GM19043 (cell line): ENCODE results near the gene UBTD1.
"Not testable (repeated sequence)": the region's sequence is repeated elsewhere in the genome, so short reads cannot be mapped to it uniquely, and the experiment has no call there.

Source experiments
- ATAC-seq: cut with Tn5 transposase; IDR thresholded peaks from one replicate; pipeline ENCODE4 v1.9.1; 2021; ENCODE audit warnings: low read depth; ENCODE audit not compliant: unreplicated experiment

The UBTD1 gene

DNA sequence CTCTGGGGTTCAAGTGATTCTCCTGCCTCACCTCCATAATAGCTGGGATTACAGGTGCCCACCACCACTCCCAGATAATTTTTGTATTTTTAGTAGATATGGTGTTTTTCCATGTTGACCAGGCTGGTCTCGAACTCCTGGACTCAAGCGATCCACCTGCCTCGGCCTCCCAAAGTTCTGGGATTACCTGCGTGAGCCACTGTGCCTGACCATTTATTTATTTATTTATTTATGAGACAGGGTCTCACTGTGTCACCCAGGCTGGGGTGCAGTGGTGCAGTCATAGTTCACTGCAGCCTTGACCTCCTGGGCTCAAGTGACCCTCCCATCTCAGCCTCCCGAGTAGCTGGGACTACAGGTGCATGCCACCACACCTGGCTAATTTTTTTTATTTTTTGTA lies 55.6 kb downstream of the UBTD1 start:
- ATAC-seq, result not testable (repeated sequence)

DNA sequence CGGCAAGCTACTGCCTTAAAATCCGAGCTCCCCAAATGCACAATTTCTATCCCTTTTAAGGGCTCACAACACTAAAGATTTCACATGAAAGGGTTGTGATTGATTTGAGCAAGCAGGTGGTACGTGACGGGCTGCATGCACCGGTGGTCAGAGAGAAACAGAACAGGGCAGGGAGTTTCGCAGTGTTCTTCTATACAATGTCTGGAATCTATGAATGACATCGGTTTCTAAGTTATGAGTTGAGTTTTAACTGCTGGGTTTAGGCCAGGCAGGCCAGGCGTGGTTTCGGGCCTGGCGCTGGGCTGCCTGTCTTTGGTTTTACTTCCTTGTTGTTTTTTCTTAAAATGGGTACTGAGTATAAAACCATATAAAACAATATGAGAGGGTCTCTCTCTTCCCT lies 56.8 kb downstream of the UBTD1 start:
- not testable (repeated sequence) for ATAC-seq

DNA sequence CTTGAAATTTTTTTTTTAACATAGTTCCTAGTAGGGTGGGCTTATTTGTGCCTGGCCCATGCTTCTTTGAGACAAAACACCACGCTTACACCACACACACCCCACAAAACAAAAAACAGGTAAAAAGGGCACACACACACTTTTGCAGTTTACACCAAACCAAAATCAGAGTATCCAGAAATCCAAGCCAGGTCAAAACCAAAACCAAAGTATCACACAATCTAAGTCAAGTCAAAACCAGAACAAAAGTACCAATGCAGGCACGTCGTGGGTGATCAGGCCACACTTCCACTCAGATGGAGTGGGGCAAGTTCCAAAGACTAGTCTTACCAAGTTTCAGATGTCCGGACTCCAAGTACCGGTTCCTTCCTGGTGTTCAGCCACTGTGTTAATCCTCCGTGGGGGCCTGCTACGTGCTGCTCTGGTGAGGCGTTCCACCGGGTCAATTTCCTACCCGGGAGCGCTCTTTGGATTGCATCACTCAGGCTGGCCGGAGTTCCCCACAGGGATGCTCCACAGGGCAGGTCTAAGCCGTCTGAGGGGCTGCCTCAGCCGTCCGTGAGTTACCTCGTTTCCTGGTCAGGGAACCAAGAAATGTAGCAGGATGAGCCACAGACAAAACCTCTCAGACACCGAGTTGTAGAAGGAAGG lies 62.1 kb downstream of the UBTD1 start:
- ATAC-seq, result not testable (repeated sequence)

DNA sequence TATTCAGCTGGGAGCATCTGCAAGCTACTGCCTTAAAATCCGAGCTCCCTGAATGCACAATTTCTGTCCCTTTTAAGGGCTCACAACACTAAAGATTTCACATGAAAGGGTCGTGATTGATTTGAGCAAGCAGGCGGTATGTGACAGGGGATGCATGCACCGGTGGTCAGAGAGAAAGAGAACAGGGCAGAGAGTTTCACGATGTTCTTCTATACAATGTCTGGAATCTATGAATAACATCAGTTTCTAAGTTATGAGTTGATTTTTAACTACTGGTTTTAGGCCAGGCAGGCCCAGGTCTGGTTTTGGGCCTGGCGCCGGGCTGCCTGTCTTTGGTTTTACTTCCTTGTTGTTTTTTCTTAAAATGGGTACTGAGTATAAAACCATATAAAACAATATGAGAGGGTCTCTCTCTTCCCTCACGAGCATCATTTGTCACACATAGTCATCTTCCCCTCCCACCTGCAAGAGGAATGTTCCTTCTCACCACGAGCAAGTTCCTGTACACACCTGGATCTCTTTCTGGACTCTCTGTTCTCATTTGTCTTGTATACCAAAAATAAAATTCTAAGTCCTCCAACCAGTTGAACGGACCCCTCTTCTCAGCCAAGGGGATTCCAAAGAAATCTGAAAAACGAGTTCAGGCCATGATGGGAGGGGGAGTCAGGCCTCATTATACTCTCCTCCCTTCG lies 62.8 kb downstream of the UBTD1 start:
- not testable (repeated sequence) for ATAC-seq

DNA sequence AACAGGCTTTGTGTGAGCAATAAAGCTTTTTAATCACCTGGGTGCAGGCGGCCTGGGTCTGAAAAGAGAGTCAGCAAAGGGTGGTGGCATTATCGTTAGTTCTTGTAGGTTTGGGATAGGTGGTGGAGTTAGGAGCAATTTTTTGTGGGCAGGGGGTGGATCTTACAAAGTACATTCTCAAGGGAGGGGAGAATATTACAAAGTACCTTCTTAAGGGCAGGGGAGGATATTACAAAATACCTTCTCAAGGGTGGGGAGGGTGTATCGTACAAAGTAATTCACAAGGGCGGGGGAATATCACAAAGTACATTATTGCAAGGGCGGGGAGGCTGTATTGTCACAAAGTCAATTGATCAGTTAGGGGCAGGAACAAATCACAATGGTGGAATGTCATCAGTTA lies 63.6 kb downstream of the UBTD1 start:
- ATAC-seq, result not testable (repeated sequence)

DNA sequence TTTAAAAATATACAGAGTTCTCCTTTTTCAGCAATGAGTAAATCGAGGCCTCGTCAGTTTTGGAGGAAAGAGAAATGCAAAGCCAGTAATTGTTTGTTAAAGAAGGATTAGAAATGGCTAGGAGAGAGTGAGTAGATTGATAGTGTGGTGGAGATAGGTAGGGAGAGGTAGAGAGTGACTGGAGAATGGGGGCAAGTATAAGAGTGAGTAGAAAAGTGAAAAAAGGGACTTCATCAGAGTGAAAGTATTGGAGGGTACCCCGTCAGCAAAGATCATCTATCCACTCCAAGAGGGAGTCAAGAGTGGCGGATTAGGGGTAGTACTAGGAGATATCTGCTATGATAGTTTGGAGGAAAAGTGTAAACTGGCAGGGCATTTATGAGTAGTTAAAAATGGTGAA lies 64.6 kb downstream of the UBTD1 start:
- no peak for ATAC-seq

DNA sequence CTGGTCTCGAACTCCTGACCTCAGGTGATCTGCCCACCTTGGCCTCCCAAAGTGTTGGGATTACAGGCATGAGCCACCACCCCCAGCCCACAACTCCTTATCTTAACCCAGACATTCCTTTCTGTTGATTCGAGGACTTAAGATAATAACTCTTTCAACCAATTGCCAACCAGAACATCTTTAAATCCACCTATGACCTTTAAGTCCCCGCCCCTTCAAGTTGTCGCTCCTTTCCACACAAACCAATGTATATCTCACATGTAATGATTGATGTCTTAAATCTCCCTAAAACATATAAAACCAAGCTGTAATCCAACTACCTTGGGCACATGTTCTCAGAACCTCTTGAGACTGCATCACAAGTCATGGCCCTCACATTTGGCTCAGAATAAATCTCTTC lies 66.1 kb downstream of the UBTD1 start:
- no peak for ATAC-seq

DNA sequence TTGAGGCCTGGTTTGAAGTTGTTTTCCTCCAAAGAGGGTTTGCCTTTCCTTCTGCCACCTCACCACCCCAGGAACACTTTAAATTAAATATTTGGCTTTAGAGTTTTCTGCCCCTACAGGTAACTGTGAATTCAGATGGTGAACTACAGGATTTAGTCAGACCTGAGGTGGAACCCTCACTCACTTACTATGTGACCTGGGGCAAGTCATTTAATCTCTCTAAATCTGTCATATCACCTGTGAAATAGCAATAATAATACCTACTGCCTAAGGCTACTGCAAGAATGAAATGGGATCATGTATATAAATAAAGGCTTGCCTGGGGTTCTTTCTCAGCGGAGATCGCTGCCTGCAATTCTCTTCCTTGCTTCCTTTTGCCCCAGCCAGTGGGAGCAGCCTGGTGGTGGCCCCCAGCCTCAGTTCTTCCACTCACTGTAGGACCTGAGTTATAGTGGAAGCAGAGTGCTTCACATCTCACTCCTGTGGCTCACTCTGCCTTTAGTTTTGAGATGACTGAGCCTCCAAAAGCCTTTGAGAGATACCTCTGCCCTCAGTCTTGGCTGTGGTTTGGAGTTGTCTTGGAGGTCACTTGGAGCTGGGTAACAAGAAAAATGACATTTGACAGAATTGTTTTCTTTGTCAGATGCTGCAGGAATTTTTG lies 67.7 kb downstream of the UBTD1 start:
- no peak for ATAC-seq

DNA sequence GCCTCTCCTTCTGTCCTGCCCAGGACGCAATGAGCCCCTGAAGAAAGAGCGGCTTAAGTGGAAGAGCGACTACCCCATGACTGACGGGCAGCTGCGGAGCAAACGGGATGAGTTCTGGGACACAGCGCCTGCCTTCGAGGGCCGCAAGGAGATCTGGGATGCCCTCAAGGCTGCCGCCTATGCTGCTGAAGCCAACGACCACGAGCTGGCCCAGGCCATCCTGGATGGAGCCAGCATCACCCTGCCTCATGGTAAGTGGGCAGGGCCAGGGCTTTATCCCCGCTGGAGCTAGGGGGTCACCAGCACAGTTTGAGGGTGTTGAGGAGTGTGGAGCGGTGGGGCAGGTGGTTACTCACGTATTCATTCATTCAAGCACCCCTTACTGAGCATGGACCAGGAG lies 69.2 kb downstream of the UBTD1 start:
- ATAC-seq, result no peak

DNA sequence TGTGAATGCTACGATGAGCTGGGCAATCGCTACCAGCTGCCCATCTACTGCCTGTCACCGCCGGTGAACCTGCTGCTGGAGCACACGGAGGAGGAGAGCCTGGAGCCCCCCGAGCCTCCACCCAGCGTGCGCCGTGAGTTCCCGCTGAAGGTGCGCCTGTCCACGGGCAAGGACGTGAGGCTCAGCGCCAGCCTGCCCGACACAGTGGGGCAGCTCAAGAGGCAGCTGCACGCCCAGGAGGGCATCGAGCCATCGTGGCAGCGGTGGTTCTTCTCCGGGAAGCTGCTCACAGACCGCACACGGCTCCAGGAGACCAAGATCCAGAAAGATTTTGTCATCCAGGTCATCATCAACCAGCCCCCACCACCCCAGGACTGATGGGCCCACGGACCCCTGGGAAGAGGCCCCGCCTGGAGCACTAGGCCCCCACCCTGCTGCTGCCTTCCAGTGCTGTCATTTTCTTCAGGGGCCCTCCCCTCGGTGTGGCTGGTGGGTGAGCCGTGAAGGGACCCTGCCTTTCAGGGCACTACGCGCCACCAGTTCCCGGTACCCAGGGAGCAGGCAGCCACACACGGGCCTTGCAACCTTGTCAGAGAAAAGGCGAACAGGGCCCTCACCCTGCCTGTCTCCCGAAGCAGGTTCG lies 71.5 kb downstream of the UBTD1 start:
- no peak for ATAC-seq

DNA sequence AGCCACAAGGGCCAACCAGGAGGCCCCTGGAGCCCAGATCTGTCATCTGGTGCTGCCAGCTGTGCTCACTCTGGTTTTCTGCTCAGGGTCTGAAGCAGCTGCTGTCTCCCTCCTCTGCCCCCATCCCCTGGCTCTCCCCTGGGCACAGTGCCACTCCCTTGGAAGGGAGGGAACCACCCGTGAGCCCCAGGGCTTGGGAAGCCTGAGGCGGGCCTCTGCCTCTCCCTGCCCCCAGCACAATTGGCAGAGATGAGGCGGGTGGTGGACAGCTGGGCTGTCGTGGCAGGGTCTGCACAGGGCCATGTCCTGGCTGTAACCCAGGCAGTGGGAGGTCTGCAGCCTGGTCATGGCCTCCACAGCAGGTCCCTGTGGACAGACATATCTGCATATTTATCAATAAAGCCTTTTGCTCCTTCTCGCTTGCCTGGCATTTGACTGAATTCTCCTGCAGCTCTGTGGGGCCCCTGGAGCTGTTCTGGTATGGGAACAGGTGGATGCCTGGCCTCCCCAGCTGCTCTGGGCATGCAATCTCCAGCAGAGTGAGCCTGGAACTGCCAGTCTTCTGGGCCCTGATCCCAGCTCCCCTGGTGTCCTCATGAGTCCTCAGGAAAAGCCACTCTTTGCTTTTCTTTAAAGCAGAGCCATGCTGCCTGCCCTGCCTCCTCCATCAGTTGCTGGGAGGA lies 72.2 kb downstream of the UBTD1 start:
- ATAC-seq, result no peak

DNA sequence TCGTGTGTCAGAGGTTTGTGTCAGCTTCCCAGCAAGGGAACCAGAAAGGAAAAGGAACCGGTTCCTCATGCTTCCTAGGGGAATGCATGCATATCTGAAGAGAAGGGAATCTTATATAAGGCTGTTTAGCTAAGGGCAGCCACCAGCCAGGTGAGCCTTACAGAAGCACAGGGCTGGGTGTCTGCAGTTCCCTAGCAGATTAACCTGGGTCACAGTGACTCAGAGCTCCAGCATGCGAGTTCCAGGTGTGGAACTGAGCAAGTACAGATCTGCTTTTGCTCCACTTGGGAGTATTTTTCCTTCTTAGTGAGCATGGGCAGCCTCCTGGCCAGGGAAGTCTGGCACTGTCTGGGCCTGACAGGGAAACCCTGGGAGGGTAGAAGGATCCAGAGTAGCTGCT lies 72.9 kb downstream of the UBTD1 start:
- ATAC-seq, result no peak

DNA sequence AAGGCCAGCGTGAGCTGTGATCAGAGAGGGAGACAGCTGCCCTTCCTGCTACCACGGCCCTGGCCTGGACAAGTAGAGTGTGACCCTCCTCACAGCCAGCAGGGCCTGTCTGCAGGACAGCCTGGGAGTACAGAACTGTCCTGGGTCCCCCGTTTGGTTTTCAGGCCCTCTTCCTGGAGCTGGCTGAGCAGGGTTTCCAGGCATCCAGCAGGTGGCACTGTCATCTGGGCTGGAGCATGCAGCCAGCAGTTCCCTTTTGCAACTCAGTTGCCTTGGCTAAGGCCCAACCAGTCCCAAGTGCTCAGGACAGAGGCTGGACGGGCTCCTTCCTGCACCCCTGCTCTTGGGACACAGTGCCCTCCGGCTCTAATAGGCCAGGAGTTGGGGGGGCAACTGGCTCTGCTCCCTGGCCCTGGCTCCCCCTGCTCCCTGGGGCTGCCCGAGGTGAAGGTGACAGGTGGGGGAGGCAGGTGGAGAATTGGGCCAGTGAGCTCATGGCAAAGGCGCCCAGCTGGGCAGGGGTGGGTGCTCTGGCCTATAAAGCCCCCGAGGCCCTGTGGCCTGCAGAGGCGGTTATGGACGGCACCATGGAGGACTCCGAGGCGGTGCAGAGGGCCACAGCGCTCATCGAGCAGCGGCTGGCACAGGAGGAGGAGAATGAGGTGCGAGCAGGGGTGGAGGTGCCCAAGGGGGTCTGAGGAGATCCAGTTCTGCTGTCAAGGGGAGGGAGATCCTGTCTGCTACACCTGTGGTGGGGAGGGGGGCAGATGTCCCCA lies 73.7 kb downstream of the UBTD1 start, which contains the start of gene ANKRD2:
ANKRD2 (plus strand) TSS at position 566 of the 776 bp plus-strand sequence; CDS start at position 576, 10 bp downstream.
- no peak for ATAC-seq

DNA sequence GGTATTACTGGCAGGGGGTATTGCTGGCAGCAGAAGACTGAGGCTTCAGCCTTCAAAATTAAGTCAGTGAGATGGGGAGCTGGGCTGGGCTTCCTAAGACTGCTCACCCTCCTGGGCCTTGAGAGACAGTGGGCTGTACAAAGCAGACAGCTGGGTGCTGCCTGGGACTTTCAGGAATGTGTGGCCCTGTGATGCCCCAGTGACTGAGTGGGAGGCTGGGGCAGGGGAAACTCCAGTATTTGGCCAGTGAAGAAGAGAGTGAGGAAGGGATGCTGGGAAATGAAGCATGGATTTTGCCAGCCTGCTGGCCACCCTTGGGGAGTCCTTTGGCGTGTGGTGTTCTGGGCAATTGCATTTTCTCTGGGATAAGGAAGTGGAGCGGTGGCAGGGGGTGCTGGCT lies 74.3 kb downstream of the UBTD1 start:
- no peak for ATAC-seq

DNA sequence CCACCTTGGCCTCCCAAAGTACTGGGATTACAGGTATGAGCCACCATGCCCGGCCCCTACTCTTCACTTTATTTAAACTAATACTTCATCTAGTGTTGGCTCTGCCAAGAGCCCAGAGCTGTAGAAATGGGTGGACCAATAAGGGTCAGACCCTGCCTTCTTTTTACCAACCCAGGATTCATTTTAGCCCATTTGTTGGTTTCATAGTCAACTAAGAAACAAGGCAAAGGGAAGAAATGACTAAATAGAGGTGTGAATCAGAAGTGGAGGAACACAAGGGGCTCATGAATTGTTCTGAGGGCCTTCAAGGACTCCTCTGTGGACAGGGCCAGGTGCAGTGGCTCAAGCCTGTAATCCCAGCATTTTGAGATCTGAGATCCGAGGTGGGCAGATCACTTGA lies 74.9 kb downstream of the UBTD1 start:
- no peak for ATAC-seq

DNA sequence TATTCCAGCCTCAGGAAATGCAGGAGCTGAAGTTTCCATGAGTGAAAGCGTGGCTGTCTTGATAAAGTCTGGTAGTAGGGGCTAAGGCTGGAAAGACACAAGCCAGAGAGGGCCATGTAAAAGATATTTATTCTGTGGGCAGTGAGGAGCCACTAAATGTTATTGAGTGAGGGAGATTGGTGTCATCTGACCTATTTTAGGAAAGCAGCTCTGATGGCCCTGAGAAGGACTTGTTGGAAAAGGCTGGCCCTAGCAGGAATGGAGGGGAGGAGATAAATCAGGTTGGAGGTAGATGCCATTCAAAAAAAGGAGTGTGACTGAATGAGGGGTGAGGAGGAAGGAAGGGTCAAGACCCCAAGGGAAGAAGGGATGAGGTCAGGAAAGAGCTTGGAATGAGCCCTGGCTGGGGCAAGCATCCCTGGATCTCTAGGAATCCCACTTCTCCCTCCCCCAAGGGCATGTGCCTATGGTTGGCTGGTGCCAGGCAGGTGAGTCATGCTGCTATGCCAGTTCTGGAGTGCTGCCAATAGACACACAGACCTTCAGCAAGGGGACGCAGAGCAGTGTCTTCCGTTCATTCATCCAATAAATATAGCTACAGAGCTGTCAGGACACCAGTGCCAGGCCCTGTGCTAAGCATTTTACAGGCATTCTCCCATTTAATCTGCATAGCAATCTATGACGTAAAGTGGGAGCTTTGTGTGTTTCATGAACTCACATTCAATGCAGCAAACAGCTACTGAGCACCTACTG lies 75.8 kb downstream of the UBTD1 start:
- ATAC-seq, result no peak

DNA sequence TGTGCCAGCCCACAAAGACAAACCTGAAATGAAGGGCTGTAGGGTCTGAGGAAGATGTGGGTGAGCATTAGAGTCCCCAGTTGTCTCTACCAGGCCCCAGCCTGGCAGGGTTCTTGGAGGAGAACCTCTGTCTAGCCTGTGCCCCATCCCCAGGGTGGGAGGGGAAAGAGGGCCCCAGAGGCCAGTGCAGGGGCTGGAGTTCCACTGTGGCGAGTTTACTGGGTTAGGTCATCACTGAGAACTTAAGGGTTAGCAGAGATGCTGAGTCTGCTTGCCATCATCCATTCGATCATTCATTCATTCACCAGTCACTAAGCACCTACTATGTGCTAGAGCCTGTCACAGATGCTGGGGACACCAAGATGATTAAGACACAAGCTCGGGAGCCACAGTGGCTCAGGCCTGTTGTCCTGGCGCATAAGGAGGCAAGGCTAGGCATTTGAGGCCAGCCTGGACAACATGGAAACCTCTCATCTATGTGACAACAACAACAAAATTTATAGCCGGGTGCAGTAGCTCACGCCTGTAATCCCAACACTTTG lies 76.5 kb downstream of the UBTD1 start:
- ATAC-seq, result no peak

DNA sequence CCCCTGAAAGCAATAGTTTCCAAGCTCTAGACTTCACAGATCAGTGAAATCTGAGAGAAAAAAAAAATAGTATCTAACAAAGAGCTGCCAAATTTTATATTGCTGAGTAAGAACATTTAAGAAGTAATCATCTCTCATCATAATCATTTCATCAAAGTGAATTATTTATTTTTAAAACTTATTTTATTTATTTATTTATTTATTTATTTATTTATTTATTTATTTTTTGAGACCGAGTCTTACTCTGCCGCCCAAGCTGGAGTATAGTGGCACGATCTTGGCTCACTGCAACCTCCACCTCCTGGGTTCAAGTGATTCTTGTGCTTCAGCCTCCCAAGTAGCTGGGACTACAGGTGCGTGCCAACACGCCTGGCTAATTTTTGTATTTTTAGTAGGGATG lies 77.8 kb downstream of the UBTD1 start:
- ATAC-seq, result not testable (repeated sequence)

DNA sequence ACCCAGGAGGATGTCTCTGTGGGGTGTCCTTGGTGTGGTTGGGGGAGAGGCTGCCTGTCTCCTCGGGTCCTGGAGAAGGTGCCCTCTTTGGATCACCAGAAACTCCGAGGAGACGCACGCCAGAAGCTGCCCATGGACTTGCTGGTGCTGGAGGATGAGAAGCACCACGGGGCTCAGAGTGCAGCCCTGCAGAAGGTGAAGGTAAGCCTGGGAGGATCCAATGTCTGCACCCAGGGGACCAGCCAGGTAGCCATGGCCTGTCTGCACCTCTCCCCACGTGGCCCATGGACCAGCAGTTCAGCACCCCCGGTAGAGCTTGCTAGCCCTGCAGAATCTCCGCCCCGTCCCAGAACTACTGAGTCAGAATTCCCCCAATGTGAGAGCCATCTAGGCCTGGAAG lies 79.0 kb downstream of the UBTD1 start:
- no peak for ATAC-seq
